ENCODE results near the gene B4GALT1.

B4GALT1 gene

GRCh38 chr9:33143241-33143661 lies 23.9 kb downstream of the B4GALT1 start:
- no peak overlapping the region for H3K4me2 ChIP-seq (ENCODE audit: low read depth, low read length)
- H3K9me2 ChIP-seq (replicated peaks; ENCODE audit: insufficient read depth, low read length): no peaks in the 10 kb centered on the region
- no peaks in the 10 kb centered on the region for H3K9me3 ChIP-seq (replicated peaks; ENCODE audit: insufficient read depth, low read length)
- H3K79me2 ChIP-seq (ENCODE audit: low read length): peaks cover 96% of the 10 kb centered on the region
- no peak overlapping the region for H3K9ac ChIP-seq (ENCODE audit: low read length)
- H3F3A ChIP-seq (ENCODE audit: insufficient read depth, low read length): no peaks in the 10 kb centered on the region
- no peak overlapping the region for H2AFZ ChIP-seq (ENCODE audit: low read length)
- H3K4me3 ChIP-seq (ENCODE audit: low read length): no peak overlapping the region
- H3K27ac ChIP-seq (ENCODE audit: low read length): no peak overlapping the region
- no peaks in the 10 kb centered on the region for H3K4me1 ChIP-seq (ENCODE audit: low read length)
- no peak for TF ChIP-seq EZH2 (optimal IDR thresholded peaks at IDR 0.05; ENCODE audit: low read depth, low read length)
- TF ChIP-seq CTCF (IDR thresholded peaks at IDR 0.05; ENCODE audit: low read length): no peak
- no peak for TF ChIP-seq EZH2phosphoT487 (IDR thresholded peaks at IDR 0.05; ENCODE audit: low read length)
- no peaks in the 10 kb centered on the region for H3K36me3 ChIP-seq (replicated peaks; ENCODE audit: insufficient read depth, low read length)
- H4K20me1 ChIP-seq (ENCODE audit: insufficient read depth, low read length): 0 out of 2 replicates have a peak, but pooled peaks cover 5% of the 10 kb centered on the region
- DNase-seq: no peak
- no peaks in the 10 kb centered on the region for H3K27me3 ChIP-seq (replicated peaks; ENCODE audit: insufficient read depth, low read length)

- H3F3A ChIP-seq (ENCODE audit: insufficient read depth, low read length): no peaks in the 10 kb centered on the region
- no peak overlapping the region for H2AFZ ChIP-seq (ENCODE audit: low read length)
- no peak for TF ChIP-seq CTCF (IDR thresholded peaks at IDR 0.05; ENCODE audit: low read length)
- no peak for TF ChIP-seq EZH2 (optimal IDR thresholded peaks at IDR 0.05; ENCODE audit: low read depth, low read length)
- no peak for TF ChIP-seq EZH2phosphoT487 (IDR thresholded peaks at IDR 0.05; ENCODE audit: low read length)
- H3K9me2 ChIP-seq (replicated peaks; ENCODE audit: insufficient read depth, low read length): no peaks in the 10 kb centered on the region
- no peaks in the 10 kb centered on the region for H3K27me3 ChIP-seq (replicated peaks; ENCODE audit: insufficient read depth, low read length)
- H3K4me1 ChIP-seq (ENCODE audit: low read length): no peaks in the 10 kb centered on the region
- peaks cover 5% of the 10 kb centered on the region; the same call in 1 of the 2 replicates for H4K20me1 ChIP-seq (ENCODE audit: insufficient read depth, low read length)
- H3K4me3 ChIP-seq (ENCODE audit: low read length): no peak overlapping the region
- no peak for DNase-seq
- H3K9me3 ChIP-seq (replicated peaks; ENCODE audit: insufficient read depth, low read length): no peaks in the 10 kb centered on the region
- H3K9ac ChIP-seq (ENCODE audit: low read length): no peak overlapping the region
- H3K4me2 ChIP-seq (ENCODE audit: low read depth, low read length): no peak overlapping the region
- H3K36me3 ChIP-seq (replicated peaks; ENCODE audit: insufficient read depth, low read length): no peaks in the 10 kb centered on the region
- H3K79me2 ChIP-seq (ENCODE audit: low read length): peaks cover 96% of the 10 kb centered on the region
- no peak overlapping the region for H3K27ac ChIP-seq (ENCODE audit: low read length)
Observed at GRCh38 chr9:33142535-33142934, 24.6 kb downstream of the B4GALT1 start.

GRCh38 chr9:33140401-33141360 lies 26.5 kb downstream of the B4GALT1 start:
- no peaks in the 10 kb centered on the region for H3K4me1 ChIP-seq (ENCODE audit: low read length)
- no peak overlapping the region for H3K4me3 ChIP-seq (ENCODE audit: low read length)
- H3K79me2 ChIP-seq (ENCODE audit: low read length): peaks cover 96% of the 10 kb centered on the region
- no peaks in the 10 kb centered on the region for H3F3A ChIP-seq (ENCODE audit: insufficient read depth, low read length)
- H4K20me1 ChIP-seq (ENCODE audit: insufficient read depth, low read length): peaks cover 3% of the 10 kb centered on the region; the same call in 1 of the 2 replicates
- TF ChIP-seq CTCF (IDR thresholded peaks at IDR 0.05; ENCODE audit: low read length) (no peak), EZH2 (optimal IDR thresholded peaks at IDR 0.05; ENCODE audit: low read depth, low read length) (no peak), EZH2phosphoT487 (IDR thresholded peaks at IDR 0.05; ENCODE audit: low read length) (no peak)
- H3K27me3 ChIP-seq (replicated peaks; ENCODE audit: insufficient read depth, low read length): no peaks in the 10 kb centered on the region
- DNase-seq: no peak
- H3K9me2 ChIP-seq (replicated peaks; ENCODE audit: insufficient read depth, low read length): no peaks in the 10 kb centered on the region
- H3K9me3 ChIP-seq (replicated peaks; ENCODE audit: insufficient read depth, low read length): no peaks in the 10 kb centered on the region
- no peak overlapping the region for H3K27ac ChIP-seq (ENCODE audit: low read length)
- no peaks in the 10 kb centered on the region for H3K36me3 ChIP-seq (replicated peaks; ENCODE audit: insufficient read depth, low read length)
- H3K9ac ChIP-seq (ENCODE audit: low read length): no peak overlapping the region
- H2AFZ ChIP-seq (ENCODE audit: low read length): no peak overlapping the region
- H3K4me2 ChIP-seq (ENCODE audit: low read depth, low read length): no peak overlapping the region
